Progenitor cell of endocrine pancreas (in vitro differentiated cells): ENCODE data around the gene CD52. TPM values are rescaled to one million over a fixed set of nuclear protein-coding genes. Genes with fewer than 3 reads are reported as not detected.

ENCODE experiments used
- DNase-seq: peaks from one replicate; pipeline ENCODE4 v3.0.0; 2021; ENCODE audit warnings: low spot score; ENCODE audit not compliant: unreplicated experiment
- H3K27ac Mint-ChIP-seq: 2 replicates; pipeline ENCODE4 v1.8.0; 2021; ENCODE audit warnings: mild to moderate bottlenecking, moderate library complexity, mixed read lengths
- H3K27me3 Mint-ChIP-seq: 2 replicates; pipeline ENCODE4 v1.8.0; 2021; ENCODE audit warnings: mixed read lengths
- H3K36me3 Mint-ChIP-seq: 2 replicates; pipeline ENCODE4 v1.8.0; 2022; ENCODE audit warnings: mixed read lengths; ENCODE audit not compliant: insufficient read depth
- H3K4me1 Mint-ChIP-seq: 2 replicates; pipeline ENCODE4 v1.8.0; 2021; ENCODE audit warnings: low read depth, mixed read lengths
- H3K4me3 Mint-ChIP-seq: 2 replicates; pipeline ENCODE4 v1.8.0; 2021; ENCODE audit warnings: low read depth, mild to moderate bottlenecking, moderate library complexity, mixed read lengths
- H3K9me3 Mint-ChIP-seq: 2 replicates; pipeline ENCODE4 v1.8.0; 2021; ENCODE audit warnings: low read depth, mixed read lengths
- CTCF ChIP-seq: fragments of 200-600 bp; sonication (generic); IDR thresholded peaks from one replicate; pipeline ENCODE4 v1.5.0; 2021; ENCODE audit warnings: antibody characterized with exemption, mild to moderate bottlenecking; ENCODE audit not compliant: unreplicated experiment
- total RNA-seq: library from RNA; stranded (reverse); gene quantifications from 2 replicates; pipeline ENCODE4 v1.2.1, GENCODE V29; 2021

Gene CD52
- total RNA-seq, 1 donor from 2014 or later: 0.89 TPM

DNA sequence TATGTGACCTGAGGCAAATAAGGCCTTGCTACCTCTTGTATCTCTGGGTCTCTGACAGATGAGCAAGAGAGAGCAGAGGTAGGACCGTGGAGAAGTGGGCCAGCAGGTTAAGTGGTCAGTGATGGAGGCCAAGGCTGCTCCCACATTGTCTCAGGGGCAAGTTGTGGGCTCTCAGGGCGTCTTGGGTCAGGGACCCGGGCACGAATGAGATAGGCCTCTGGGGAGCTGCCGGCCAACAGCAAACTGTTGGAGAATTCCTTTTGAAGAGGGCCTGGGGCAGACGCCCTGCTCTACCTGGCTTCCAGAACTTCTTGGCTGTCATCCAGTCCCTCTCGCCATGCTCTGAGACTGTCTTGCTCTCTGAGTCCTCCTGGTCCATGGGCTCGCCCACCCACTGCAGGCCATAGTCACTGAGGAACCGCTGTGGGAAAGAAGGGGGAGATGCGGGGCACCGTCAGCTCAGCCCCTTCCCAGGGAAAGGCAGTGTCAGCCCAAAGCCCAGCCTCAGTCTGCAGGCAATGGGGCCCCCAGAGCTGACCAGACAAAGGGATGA, 23.8 kb upstream of the CD52 start:
- TF ChIP-seq CTCF: no peak
- H3K27ac Mint-ChIP-seq: no peak overlapping the region
- H3K4me1 Mint-ChIP-seq: no peaks in the 10 kb centered on the region
- no peak for DNase-seq
- no peaks in the 10 kb centered on the region for H3K27me3 Mint-ChIP-seq
- no peak overlapping the region for H3K4me3 Mint-ChIP-seq
- H3K36me3 Mint-ChIP-seq: peaks cover 4% of the 10 kb centered on the region
- no peaks in the 10 kb centered on the region for H3K9me3 Mint-ChIP-seq

DNA sequence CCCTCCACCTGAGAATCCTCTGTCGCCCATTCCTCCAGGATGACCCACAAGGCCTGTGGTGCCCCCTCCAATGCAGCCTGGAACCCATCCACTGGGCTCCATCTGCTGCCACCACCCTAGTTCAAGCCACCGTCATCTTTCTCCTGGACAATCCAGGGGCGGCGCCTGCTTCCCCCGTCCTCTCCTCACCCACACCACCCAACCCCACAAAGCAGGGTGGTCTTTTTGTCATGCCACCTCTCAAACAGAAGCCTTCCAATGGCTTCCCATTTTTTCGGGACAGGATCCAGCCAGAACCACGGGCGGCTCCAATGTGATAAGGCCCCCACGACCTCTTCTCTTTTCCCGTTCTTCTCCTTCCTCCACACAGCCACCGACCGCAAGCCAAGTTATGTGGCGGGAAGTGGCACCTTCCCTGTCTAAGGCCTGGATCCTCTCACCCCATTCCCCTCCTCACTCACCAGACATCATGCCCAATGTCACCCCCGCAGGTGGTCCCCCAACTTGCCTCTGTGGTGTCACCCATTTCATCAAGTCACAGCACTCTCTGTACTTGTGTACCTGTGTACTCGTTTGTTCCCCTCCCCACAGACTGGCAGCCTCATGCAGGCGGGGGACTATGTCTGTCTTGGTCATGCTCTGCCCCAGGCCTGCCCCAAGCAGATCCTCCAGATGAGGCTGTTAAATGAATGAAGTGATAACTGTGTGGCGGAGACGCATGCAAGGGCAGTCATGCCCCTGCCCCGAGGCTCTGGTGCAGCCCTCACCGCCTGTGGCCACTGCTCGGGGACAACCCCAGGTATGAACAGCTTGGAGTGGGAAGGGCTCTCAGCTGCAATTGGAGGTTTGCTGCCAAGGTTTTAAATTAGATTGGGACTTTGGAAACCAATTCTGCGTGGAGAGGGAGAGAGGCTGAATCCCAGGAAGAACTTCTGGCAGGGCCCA, 22.3 kb upstream of the CD52 start:
- Mint-ChIP-seq H3K27me3 (no peaks in the 10 kb centered on the region), H3K9me3 (no peaks in the 10 kb centered on the region), H3K27ac (no peak overlapping the region), H3K4me1 (no peaks in the 10 kb centered on the region), H3K36me3 (peaks cover 4% of the 10 kb centered on the region), H3K4me3 (no peak overlapping the region)
- no peak for DNase-seq
- no peak for TF ChIP-seq CTCF

DNA sequence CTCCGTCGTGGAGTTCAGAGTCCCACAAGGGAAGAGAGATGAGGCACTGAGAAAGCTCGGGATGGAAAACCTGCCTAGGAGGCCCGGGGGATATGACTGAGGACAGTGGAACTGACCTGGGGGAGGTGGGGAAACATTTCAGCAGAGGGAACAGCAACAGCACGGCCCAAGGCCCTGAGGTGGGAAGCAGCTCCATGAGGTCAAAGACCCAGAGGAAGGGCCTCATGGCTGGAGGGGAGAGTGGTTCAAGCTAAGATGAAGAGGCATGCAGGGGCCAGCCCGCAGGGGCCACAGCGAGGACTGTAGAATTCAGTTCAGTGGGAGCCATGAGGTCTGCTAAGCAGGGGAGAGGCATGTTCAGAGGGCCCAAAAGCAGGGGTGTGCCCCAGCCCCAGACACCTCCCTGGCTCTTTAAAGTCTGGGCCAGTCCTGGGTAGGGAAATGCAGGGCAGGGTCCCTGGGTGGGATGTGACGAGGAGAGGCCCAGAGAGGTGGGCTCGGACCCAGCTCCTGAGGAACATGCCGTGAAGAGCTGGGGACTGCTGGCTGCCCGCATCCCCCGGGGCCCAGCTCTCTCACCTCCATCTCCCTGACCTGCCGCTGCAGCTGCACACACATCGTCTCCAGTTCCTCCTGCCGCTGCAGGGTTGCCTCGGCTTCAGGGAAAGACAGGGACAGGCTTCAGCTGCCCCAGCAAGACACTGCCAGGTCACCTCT, 21.3 kb upstream of the CD52 start:
- H3K9me3 Mint-ChIP-seq: no peaks in the 10 kb centered on the region
- H3K4me1 Mint-ChIP-seq: no peaks in the 10 kb centered on the region
- no peak overlapping the region for H3K4me3 Mint-ChIP-seq
- DNase-seq: no peak
- peaks cover 4% of the 10 kb centered on the region for H3K36me3 Mint-ChIP-seq
- H3K27me3 Mint-ChIP-seq: no peaks in the 10 kb centered on the region
- no peak for TF ChIP-seq CTCF
- no peak overlapping the region for H3K27ac Mint-ChIP-seq

- no peaks in the 10 kb centered on the region for H3K9me3 Mint-ChIP-seq
- no peak overlapping the region for H3K4me3 Mint-ChIP-seq
- TF ChIP-seq CTCF: no peak
- H3K27me3 Mint-ChIP-seq: no peaks in the 10 kb centered on the region
- no peaks in the 10 kb centered on the region for H3K4me1 Mint-ChIP-seq
- DNase-seq: no peak
- H3K36me3 Mint-ChIP-seq: peaks cover 4% of the 10 kb centered on the region
- no peak overlapping the region for H3K27ac Mint-ChIP-seq
These were observed 20.5 kb upstream of the CD52 start for GRCh38 chr1:26297057-26297790.

DNA sequence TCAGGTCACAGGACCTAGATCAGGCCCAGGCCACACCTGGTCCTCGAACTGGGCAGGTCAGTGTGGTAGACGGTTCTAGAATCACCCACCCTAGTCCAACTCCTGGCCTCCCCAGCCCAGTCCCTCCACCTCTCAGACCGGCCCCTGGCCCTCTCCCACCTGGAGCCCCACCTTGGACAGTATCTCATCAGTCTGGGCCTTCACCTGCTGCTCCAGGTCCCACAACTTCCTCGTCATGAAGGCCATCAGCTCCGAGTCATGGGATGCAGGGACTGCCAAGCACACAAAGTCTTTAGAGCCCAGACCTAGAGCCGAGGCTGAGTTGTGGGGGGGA, 20.0 kb upstream of the CD52 start:
- no peak for TF ChIP-seq CTCF

More for the DNA sequence above, 20.0 kb upstream of the CD52 start:
- Mint-ChIP-seq H3K27ac (no peak overlapping the region), H3K4me3 (no peak overlapping the region), H3K4me1 (no peaks in the 10 kb centered on the region), H3K9me3 (no peaks in the 10 kb centered on the region), H3K27me3 (no peaks in the 10 kb centered on the region), H3K36me3 (peaks cover 4% of the 10 kb centered on the region)
- DNase-seq: no peak
